ENCODE results near the gene TSC1.

- no peak for TF ChIP-seq EZH2 (IDR thresholded peaks at IDR 0.05)
- TF ChIP-seq POLR2AphosphoS5 (IDR thresholded peaks at IDR 0.05; ENCODE audit: borderline replicate concordance, low read depth, low read length), result no peak
These were observed 80.1 kb downstream of the TSC1 start for GRCh38 chr9:132864277-132864676.
